Liver (tissue), 9 donors: ENCODE data around the gene ATP6V1G2. TPM values are rescaled to one million over a fixed set of nuclear protein-coding genes. Genes with fewer than 3 reads are reported as not detected.

Experiments
- DNase-seq: peaks from one replicate; pipeline ENCODE4 v3.0.0-alpha.2; 2017; ENCODE audit warnings: low spot score
- H3K27ac ChIP-seq, 2 donors: one replicate each; pipeline ENCODE4 v1.7.0; 2013; ENCODE audit warnings: inconsistent platforms in 2 of 2, low read length in 2 of 2, control low read depth in 1 of 2, low read depth in 1 of 2, mild to moderate bottlenecking in 1 of 2
- H3K27me3 ChIP-seq, 4 donors: one replicate each; pipeline versions ENCODE4 v1.6.1 to v1.7.0; 2013; ENCODE audit warnings: low read length in 3 of 4, inconsistent platforms in 1 of 4, mild to moderate bottlenecking in 1 of 4, moderate library complexity in 1 of 4; ENCODE audit not compliant: control insufficient read depth in 4 of 4, insufficient read depth in 4 of 4
- H3K36me3 ChIP-seq, 4 donors: one replicate each; pipeline versions ENCODE4 v1.6.1 to v1.7.0; 2013; ENCODE audit warnings: low read length in 3 of 4, mild to moderate bottlenecking in 3 of 4, low read depth in 1 of 4, moderate library complexity in 1 of 4; ENCODE audit not compliant: control insufficient read depth in 4 of 4, insufficient read depth in 3 of 4
- H3K4me1 ChIP-seq, 4 donors: one replicate each; pipeline versions ENCODE4 v1.6.1 to v1.7.0; 2013; ENCODE audit warnings: low read length in 3 of 4, mild to moderate bottlenecking in 3 of 4, moderate library complexity in 1 of 4; ENCODE audit not compliant: control insufficient read depth in 4 of 4, insufficient read depth in 4 of 4
- H3K4me3 ChIP-seq, 3 donors: one replicate each; pipeline versions ENCODE4 v1.6.1 to v1.7.0; 2013; ENCODE audit warnings: low read length in 3 of 3, control low read depth in 1 of 3, low read depth in 1 of 3, mild to moderate bottlenecking in 1 of 3
- H3K9ac ChIP-seq, 2 donors: one replicate each; pipeline ENCODE4 v1.7.0; 2013; ENCODE audit warnings: low read length in 2 of 2, mild to moderate bottlenecking in 2 of 2, moderate library complexity in 2 of 2, control low read depth in 1 of 2, low read depth in 1 of 2
- H3K9me3 ChIP-seq, 4 donors: one replicate each; pipeline versions ENCODE4 v1.6.1 to v1.7.0; 2013; ENCODE audit warnings: low read length in 3 of 4; ENCODE audit not compliant: control insufficient read depth in 4 of 4
- EGR1 ChIP-seq, 2 donors: IDR thresholded peaks; 2 replicates each; pipeline ENCODE4 v1.6.1; 2016 to 2018; ENCODE audit warnings: antibody characterized with exemption in 2 of 2, low read depth in 2 of 2
- FOXA1 ChIP-seq: IDR thresholded peaks from 2 replicates; pipeline ENCODE4 v1.6.1; 2016; ENCODE audit warnings: antibody characterized with exemption
- FOXA2 ChIP-seq: IDR thresholded peaks from 2 replicates; pipeline ENCODE4 v1.6.1; 2016; ENCODE audit warnings: antibody characterized with exemption
- GABPA ChIP-seq, 2 donors: IDR thresholded peaks in 1 of 2; conservative IDR thresholded peaks in 1 of 2; 2 replicates each; pipeline ENCODE4 v1.6.1; 2016; ENCODE audit warnings: antibody characterized with exemption in 2 of 2, mild to moderate bottlenecking in 1 of 2, moderate library complexity in 1 of 2
- HNF4A ChIP-seq, 2 donors: conservative IDR thresholded peaks; 2 replicates each; pipeline ENCODE4 v1.6.1; 2016; ENCODE audit warnings: antibody characterized with exemption in 2 of 2, mild to moderate bottlenecking in 2 of 2
- HNF4G ChIP-seq: IDR thresholded peaks from 2 replicates; pipeline ENCODE4 v1.6.1; 2016; ENCODE audit warnings: antibody characterized with exemption
- JUND ChIP-seq, 2 donors: IDR thresholded peaks; 2 replicates each; pipeline ENCODE4 v1.6.1; 2016; ENCODE audit warnings: antibody characterized with exemption in 2 of 2
- NR2F2 ChIP-seq: IDR thresholded peaks from 2 replicates; pipeline ENCODE4 v1.6.1; 2016; ENCODE audit warnings: antibody characterized with exemption
- RAD21 ChIP-seq, 2 donors: IDR thresholded peaks; 2 replicates each; pipeline ENCODE4 v1.6.1; 2016; ENCODE audit warnings: antibody characterized with exemption in 2 of 2, mild to moderate bottlenecking in 2 of 2
- REST ChIP-seq: IDR thresholded peaks from 2 replicates; pipeline ENCODE4 v1.6.1; 2016; ENCODE audit warnings: antibody characterized with exemption, mild to moderate bottlenecking
- RXRA ChIP-seq, 2 donors: IDR thresholded peaks; 2 replicates each; pipeline ENCODE4 v1.6.1; 2017 to 2018; ENCODE audit warnings: antibody characterized with exemption in 2 of 2, mild to moderate bottlenecking in 1 of 2
- SP1 ChIP-seq: IDR thresholded peaks from 2 replicates; pipeline ENCODE4 v1.6.1; 2018; ENCODE audit warnings: antibody characterized with exemption, mild to moderate bottlenecking
- TAF1 ChIP-seq: conservative IDR thresholded peaks from 2 replicates; pipeline ENCODE4 v1.6.1; 2016; ENCODE audit warnings: antibody characterized with exemption, mild to moderate bottlenecking
- YY1 ChIP-seq: IDR thresholded peaks from 2 replicates; pipeline ENCODE4 v1.6.1; 2016; ENCODE audit warnings: antibody characterized with exemption, mild to moderate bottlenecking
- WGBS: extraction: QIAGEN DNeasy Blood & Tissue Kit; methylation state at CpG from one replicate; pipeline ENCODE4 v1.1.7; 2013; 5-methylcytosine and 5-hydroxymethylcytosine counted together
- polyA plus RNA-seq, 2 donors: library from polyadenylated mRNA; stranded (reverse) in 1 of 2; unstranded in 1 of 2; fragments of 200-250 nt in 1 of 2; fragments of >200 nt in 1 of 2; fragmentation: Nextera tagmentation in 1 of 2; extraction: Ambion mirVana in 1 of 2; gene quantifications; one replicate each; pipeline versions ENCODE4 v1.2.1 to v1.2.3, GENCODE V29; 2013 to 2015
- total RNA-seq, 2 donors: library from RNA; depleted of rRNA; stranded (reverse); fragments of >200 nt; gene quantifications; one replicate each; pipeline ENCODE4 v1.2.3, GENCODE V29; 2014
- TF ChIP-seq, protein P1 (sequence below): fragments of 150-350 bp; IDR thresholded peaks from 2 replicates; pipeline ENCODE4 v1.5.1; 2017; ENCODE audit warnings: improper control_type of control experiment, low read depth, low read length; ENCODE audit not compliant: missing input control
- TF ChIP-seq, protein P2 (sequence below): IDR thresholded peaks from 2 replicates; pipeline ENCODE4 v1.6.1; 2016; ENCODE audit warnings: antibody characterized with exemption
- TF ChIP-seq, protein P3 (sequence below): IDR thresholded peaks from 2 replicates; pipeline ENCODE4 v1.6.1; 2016; ENCODE audit warnings: antibody characterized with exemption
- donor health status: healthy.
- donor health status: healthy.
- donor health status: healthy.
- donor health status: healthy.
- donor health status: healthy.

The ATP6V1G2 gene
- total and polyA plus RNA-seq, 4 donors: 0.14 to 0.36 (median 0.26) TPM

DNA sequence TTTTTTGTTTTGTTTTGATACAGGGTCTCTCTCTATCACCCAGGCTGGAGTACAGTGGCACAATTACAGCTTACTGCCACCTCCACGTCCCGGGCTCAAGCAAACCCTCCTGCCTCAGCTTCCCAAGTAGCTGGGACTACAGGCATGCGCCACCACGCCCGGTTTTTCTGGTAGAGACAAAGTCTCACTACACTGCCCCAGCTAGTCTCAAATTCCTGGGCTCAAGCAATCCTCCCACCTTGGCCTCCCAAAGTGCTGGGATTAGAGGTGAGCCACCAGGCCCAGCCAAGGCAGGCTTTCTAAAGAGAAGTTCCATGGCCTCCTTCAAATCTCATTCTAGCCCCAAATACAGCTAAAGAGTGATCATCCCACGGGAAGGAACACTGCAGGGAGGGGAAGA is 12.4 kb downstream of the ATP6V1G2 start (continued):
- TF ChIP-seq, protein P1, sequence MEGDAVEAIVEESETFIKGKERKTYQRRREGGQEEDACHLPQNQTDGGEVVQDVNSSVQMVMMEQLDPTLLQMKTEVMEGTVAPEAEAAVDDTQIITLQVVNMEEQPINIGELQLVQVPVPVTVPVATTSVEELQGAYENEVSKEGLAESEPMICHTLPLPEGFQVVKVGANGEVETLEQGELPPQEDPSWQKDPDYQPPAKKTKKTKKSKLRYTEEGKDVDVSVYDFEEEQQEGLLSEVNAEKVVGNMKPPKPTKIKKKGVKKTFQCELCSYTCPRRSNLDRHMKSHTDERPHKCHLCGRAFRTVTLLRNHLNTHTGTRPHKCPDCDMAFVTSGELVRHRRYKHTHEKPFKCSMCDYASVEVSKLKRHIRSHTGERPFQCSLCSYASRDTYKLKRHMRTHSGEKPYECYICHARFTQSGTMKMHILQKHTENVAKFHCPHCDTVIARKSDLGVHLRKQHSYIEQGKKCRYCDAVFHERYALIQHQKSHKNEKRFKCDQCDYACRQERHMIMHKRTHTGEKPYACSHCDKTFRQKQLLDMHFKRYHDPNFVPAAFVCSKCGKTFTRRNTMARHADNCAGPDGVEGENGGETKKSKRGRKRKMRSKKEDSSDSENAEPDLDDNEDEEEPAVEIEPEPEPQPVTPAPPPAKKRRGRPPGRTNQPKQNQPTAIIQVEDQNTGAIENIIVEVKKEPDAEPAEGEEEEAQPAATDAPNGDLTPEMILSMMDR: no peak
- TF ChIP-seq RAD21 (IDR thresholded peaks at IDR 0.05) (no peak), SP1 (no peak), FOXA2 (no peak), GABPA (IDR thresholded peaks at IDR 0.05 in 1 of 2, conservative IDR thresholded peaks at IDR 0.05 in 1 of 2) (no peak), JUND (IDR thresholded peaks at IDR 0.05) (no peak), HNF4G (no peak)
- TF ChIP-seq, protein P2, sequence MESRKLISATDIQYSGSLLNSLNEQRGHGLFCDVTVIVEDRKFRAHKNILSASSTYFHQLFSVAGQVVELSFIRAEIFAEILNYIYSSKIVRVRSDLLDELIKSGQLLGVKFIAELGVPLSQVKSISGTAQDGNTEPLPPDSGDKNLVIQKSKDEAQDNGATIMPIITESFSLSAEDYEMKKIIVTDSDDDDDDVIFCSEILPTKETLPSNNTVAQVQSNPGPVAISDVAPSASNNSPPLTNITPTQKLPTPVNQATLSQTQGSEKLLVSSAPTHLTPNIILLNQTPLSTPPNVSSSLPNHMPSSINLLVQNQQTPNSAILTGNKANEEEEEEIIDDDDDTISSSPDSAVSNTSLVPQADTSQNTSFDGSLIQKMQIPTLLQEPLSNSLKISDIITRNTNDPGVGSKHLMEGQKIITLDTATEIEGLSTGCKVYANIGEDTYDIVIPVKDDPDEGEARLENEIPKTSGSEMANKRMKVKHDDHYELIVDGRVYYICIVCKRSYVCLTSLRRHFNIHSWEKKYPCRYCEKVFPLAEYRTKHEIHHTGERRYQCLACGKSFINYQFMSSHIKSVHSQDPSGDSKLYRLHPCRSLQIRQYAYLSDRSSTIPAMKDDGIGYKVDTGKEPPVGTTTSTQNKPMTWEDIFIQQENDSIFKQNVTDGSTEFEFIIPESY: no peak

DNA sequence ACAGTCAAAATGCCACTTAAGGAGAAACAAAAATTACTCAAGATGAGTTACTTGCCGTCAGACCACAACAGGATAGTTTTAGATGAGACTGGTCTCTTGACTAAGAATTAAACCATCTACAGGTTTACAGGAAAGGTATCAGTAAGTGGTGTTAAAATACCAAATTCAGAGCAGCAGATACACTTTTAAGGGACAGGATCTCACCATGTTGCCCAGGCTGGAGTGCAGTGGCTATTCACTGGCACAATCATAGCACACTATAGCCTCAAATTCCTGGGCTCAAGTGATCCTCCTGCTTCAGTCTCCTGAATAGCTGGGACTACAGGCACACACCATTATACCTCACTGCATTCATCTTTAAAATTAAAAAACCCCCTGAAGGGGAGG is 13.0 kb downstream of the ATP6V1G2 start:
- Histone ChIP-seq H3K9ac (no peak overlapping the region), H3K9me3 (no peaks in the 10 kb centered on the region), H3K36me3 (peaks cover 26 to 76% (median 63%) of the 10 kb centered on the region in 4 donors), H3K4me1 (peaks cover 0 to 4% (median 2%) of the 10 kb centered on the region in 4 donors), H3K27me3 (no peaks in the 10 kb centered on the region), H3K27ac (no peak overlapping the region), H3K4me3 (no peak overlapping the region)
- WGBS: 93% methylated on average over 1 of the region's 1 CpG
- no peak for TF ChIP-seq FOXA1
- no peak for TF ChIP-seq EGR1 (IDR thresholded peaks at IDR 0.05; ENCODE audit: low read depth in 2 of 2)
- no peak for TF ChIP-seq HNF4A (conservative IDR thresholded peaks at IDR 0.05)
- TF ChIP-seq SP1: no peak
- TF ChIP-seq RXRA (IDR thresholded peaks at IDR 0.05): no peak
- TF ChIP-seq TAF1: no peak
- TF ChIP-seq NR2F2: no peak
- TF ChIP-seq, protein P1: no peak
- TF ChIP-seq REST: no peak
- no peak for TF ChIP-seq JUND (IDR thresholded peaks at IDR 0.05)
- no peak for TF ChIP-seq YY1
- TF ChIP-seq GABPA (IDR thresholded peaks at IDR 0.05 in 1 of 2, conservative IDR thresholded peaks at IDR 0.05 in 1 of 2): no peak
- TF ChIP-seq HNF4G: no peak
- no peak for TF ChIP-seq RAD21 (IDR thresholded peaks at IDR 0.05)
- no peak for TF ChIP-seq FOXA2
- TF ChIP-seq, protein P2: no peak
- TF ChIP-seq, protein P3, sequence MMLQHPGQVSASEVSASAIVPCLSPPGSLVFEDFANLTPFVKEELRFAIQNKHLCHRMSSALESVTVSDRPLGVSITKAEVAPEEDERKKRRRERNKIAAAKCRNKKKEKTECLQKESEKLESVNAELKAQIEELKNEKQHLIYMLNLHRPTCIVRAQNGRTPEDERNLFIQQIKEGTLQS: no peak
- DNase-seq: no peak
